ENCODE measurements around the gene SGMS1.

DNA sequence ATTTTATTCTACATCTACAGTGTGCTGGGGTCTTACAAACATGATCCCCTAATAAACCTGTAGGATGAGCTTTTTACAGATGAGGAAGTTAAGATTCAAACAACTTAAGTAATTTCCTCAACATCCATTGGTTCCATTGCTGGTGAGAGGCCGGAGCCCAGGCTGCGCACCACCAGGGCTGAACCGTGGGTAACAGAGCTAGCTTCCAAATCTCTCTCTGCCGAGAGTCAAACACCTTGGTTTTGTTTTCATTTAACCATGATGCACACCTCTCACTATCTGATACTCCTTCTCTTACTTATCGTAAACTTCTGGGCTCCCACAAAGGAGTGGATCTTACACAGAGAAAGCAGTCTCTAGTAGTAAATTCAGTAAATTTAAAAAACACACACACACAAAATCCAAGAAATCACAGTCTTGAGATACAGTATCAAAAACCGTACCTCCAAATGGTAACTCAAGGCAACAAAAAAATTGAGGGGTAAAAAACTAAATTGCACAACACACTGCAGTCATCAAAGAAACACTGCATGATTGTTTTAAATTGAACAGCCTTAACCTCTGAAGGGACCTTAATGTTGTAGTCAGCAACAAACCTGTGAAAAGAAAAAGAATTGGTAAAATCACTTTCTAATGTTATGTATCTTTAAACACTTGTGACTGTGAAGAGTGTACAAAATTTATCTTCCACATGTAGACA lies 20.5 kb downstream of the SGMS1 start:
- TF ChIP-seq POLR2A (IDR thresholded peaks at IDR 0.05) (no peak), POLR2AphosphoS5 (IDR thresholded peaks at IDR 0.05) (no peak)
- TF ChIP-seq, protein P1, sequence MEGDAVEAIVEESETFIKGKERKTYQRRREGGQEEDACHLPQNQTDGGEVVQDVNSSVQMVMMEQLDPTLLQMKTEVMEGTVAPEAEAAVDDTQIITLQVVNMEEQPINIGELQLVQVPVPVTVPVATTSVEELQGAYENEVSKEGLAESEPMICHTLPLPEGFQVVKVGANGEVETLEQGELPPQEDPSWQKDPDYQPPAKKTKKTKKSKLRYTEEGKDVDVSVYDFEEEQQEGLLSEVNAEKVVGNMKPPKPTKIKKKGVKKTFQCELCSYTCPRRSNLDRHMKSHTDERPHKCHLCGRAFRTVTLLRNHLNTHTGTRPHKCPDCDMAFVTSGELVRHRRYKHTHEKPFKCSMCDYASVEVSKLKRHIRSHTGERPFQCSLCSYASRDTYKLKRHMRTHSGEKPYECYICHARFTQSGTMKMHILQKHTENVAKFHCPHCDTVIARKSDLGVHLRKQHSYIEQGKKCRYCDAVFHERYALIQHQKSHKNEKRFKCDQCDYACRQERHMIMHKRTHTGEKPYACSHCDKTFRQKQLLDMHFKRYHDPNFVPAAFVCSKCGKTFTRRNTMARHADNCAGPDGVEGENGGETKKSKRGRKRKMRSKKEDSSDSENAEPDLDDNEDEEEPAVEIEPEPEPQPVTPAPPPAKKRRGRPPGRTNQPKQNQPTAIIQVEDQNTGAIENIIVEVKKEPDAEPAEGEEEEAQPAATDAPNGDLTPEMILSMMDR (IDR thresholded peaks at IDR 0.05 in 8 of 11, conservative IDR thresholded peaks at IDR 0.05 in 3 of 11) = no peak
